ENCODE data around the gene ADRB1. TPM values are rescaled to one million over a fixed set of nuclear protein-coding genes. Genes with fewer than 3 reads are reported as not detected.

Gene ADRB1
- total RNA-seq, 1 experiment from 2014 or later = 0.15 TPM

GRCh38 chr10:113997428-113997827 is 46.2 kb upstream of the ADRB1 start:
- ATAC-seq (no peak), DNase-seq (no peak)
- Histone ChIP-seq H3K79me2 (ENCODE audit: low read length) (no peaks in the 10 kb centered on the region), H3F3A (ENCODE audit: low read length, unreplicated experiment) (no peaks in the 10 kb centered on the region), H3K27ac (ENCODE audit: low read length) (no peak overlapping the region), H2AFZ (ENCODE audit: low read length) (no peak overlapping the region), H3K27me3 (ENCODE audit: low read length) (no peaks in the 10 kb centered on the region), H3K4me3 (ENCODE audit: low read length) (no peak overlapping the region), H3K9me2 (replicated peaks; ENCODE audit: low read length) (no peaks in the 10 kb centered on the region), H3K4me1 (ENCODE audit: insufficient read depth, low read length) (peaks cover 7% of the 10 kb centered on the region), H3K36me3 (ENCODE audit: low read depth, low read length) (no peaks in the 10 kb centered on the region), H3K4me2 (ENCODE audit: low read length) (no peak overlapping the region), H4K20me1 (ENCODE audit: low read length) (no peaks in the 10 kb centered on the region), H3K9me3 (ENCODE audit: low read length) (no peaks in the 10 kb centered on the region), H3K9ac (ENCODE audit: low read length) (no peak overlapping the region)
- TF ChIP-seq, protein P1, sequence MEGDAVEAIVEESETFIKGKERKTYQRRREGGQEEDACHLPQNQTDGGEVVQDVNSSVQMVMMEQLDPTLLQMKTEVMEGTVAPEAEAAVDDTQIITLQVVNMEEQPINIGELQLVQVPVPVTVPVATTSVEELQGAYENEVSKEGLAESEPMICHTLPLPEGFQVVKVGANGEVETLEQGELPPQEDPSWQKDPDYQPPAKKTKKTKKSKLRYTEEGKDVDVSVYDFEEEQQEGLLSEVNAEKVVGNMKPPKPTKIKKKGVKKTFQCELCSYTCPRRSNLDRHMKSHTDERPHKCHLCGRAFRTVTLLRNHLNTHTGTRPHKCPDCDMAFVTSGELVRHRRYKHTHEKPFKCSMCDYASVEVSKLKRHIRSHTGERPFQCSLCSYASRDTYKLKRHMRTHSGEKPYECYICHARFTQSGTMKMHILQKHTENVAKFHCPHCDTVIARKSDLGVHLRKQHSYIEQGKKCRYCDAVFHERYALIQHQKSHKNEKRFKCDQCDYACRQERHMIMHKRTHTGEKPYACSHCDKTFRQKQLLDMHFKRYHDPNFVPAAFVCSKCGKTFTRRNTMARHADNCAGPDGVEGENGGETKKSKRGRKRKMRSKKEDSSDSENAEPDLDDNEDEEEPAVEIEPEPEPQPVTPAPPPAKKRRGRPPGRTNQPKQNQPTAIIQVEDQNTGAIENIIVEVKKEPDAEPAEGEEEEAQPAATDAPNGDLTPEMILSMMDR (conservative IDR thresholded peaks at IDR 0.05; ENCODE audit: low read depth, low read length) = no peak
- TF ChIP-seq EZH2phosphoT487 (IDR thresholded peaks at IDR 0.05; ENCODE audit: borderline replicate concordance, low read length) (no peak), EZH2 (IDR thresholded peaks at IDR 0.05; ENCODE audit: low read length, unreplicated experiment) (no peak)
- ChIA-PET POLR2A (ENCODE audit: unreplicated experiment) (no interaction called here), CTCF (no interaction called here)
- intact Hi-C loops (cut with micrococcal nuclease) = no loop called here
- no TSS peak for BruUV-seq (replicated peaks)

DNA sequence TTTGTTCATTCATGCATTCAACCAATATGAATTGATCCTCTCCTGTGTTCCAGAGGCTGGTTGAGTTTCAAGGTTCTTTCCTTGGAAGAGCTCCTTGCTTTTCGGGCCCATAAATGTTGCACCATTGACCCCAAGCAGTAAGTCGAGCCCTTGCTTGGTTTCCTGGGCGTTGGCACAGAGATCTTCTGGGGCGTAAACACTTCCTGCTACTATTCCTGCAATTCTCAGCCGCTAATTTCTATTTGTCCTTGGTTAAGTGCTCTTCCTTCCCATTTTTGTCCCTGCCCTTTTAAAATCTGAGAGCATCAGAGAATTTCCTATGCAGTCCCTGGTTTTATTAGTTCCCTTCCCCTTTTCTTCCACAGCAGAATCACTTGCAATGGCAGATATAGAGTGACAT is 44.1 kb upstream of the ADRB1 start:
- ATAC-seq (no peak), DNase-seq (no peak)
- intact Hi-C loops (cut with micrococcal nuclease) = no loop called here
- no peak overlapping the region for H3K4me2 ChIP-seq (ENCODE audit: low read length)
- TF ChIP-seq EZH2phosphoT487 (IDR thresholded peaks at IDR 0.05; ENCODE audit: borderline replicate concordance, low read length) = no peak
- TF ChIP-seq EZH2 (IDR thresholded peaks at IDR 0.05; ENCODE audit: low read length, unreplicated experiment) = no peak
- TF ChIP-seq, protein P1 (conservative IDR thresholded peaks at IDR 0.05; ENCODE audit: low read depth, low read length) = no peak
- H3K9me2 ChIP-seq (replicated peaks; ENCODE audit: low read length) = no peaks in the 10 kb centered on the region
- CTCF ChIA-PET = no interaction called here
- H3K9me3 ChIP-seq (ENCODE audit: low read length) = no peaks in the 10 kb centered on the region
- no peaks in the 10 kb centered on the region for H3K4me1 ChIP-seq (ENCODE audit: insufficient read depth, low read length)
- H2AFZ ChIP-seq (ENCODE audit: low read length) = no peak overlapping the region
- no peak overlapping the region for H3K4me3 ChIP-seq (ENCODE audit: low read length)
- H3K36me3 ChIP-seq (ENCODE audit: low read depth, low read length) = no peaks in the 10 kb centered on the region
- no TSS peak for BruUV-seq (replicated peaks)
- H3K27ac ChIP-seq (ENCODE audit: low read length) = no peak overlapping the region
- H3F3A ChIP-seq (ENCODE audit: low read length, unreplicated experiment) = no peaks in the 10 kb centered on the region
- POLR2A ChIA-PET (ENCODE audit: unreplicated experiment) = no interaction called here
- H3K27me3 ChIP-seq (ENCODE audit: low read length) = no peaks in the 10 kb centered on the region
- H3K79me2 ChIP-seq (ENCODE audit: low read length) = no peaks in the 10 kb centered on the region
- no peaks in the 10 kb centered on the region for H4K20me1 ChIP-seq (ENCODE audit: low read length)
- no peak overlapping the region for H3K9ac ChIP-seq (ENCODE audit: low read length)

- H4K20me1 ChIP-seq (ENCODE audit: low read length) = no peaks in the 10 kb centered on the region
- no peak overlapping the region for H3K4me2 ChIP-seq (ENCODE audit: low read length)
- ATAC-seq (no peak), DNase-seq (no peak)
- no peaks in the 10 kb centered on the region for H3K36me3 ChIP-seq (ENCODE audit: low read depth, low read length)
- H3K4me3 ChIP-seq (ENCODE audit: low read length) = no peak overlapping the region
- no peak overlapping the region for H3K27ac ChIP-seq (ENCODE audit: low read length)
- ChIA-PET CTCF (no interaction called here), POLR2A (ENCODE audit: unreplicated experiment) (no interaction called here)
- no peaks in the 10 kb centered on the region for H3F3A ChIP-seq (ENCODE audit: low read length, unreplicated experiment)
- no peak overlapping the region for H2AFZ ChIP-seq (ENCODE audit: low read length)
- H3K27me3 ChIP-seq (ENCODE audit: low read length) = no peaks in the 10 kb centered on the region
- no peaks in the 10 kb centered on the region for H3K4me1 ChIP-seq (ENCODE audit: insufficient read depth, low read length)
- TF ChIP-seq EZH2phosphoT487 (IDR thresholded peaks at IDR 0.05; ENCODE audit: borderline replicate concordance, low read length) (no peak), EZH2 (IDR thresholded peaks at IDR 0.05; ENCODE audit: low read length, unreplicated experiment) (no peak)
- no peak overlapping the region for H3K9ac ChIP-seq (ENCODE audit: low read length)
- no peaks in the 10 kb centered on the region for H3K9me3 ChIP-seq (ENCODE audit: low read length)
- no peaks in the 10 kb centered on the region for H3K79me2 ChIP-seq (ENCODE audit: low read length)
- no TSS peak for BruUV-seq (replicated peaks)
- H3K9me2 ChIP-seq (replicated peaks; ENCODE audit: low read length) = no peaks in the 10 kb centered on the region
- intact Hi-C loops (cut with micrococcal nuclease) = no loop called here
Observed at GRCh38 chr10:114000457-114001010, 43.1 kb upstream of the ADRB1 start.
